ENCODE results near the gene BCCIP. TPM values are rescaled to one million over a fixed set of nuclear protein-coding genes. Genes with fewer than 3 reads are reported as not detected.

BCCIP gene
- total RNA-seq, 4 donors from 2014 or later: 36.8 to 53.2 (median 46.3) TPM

DNA sequence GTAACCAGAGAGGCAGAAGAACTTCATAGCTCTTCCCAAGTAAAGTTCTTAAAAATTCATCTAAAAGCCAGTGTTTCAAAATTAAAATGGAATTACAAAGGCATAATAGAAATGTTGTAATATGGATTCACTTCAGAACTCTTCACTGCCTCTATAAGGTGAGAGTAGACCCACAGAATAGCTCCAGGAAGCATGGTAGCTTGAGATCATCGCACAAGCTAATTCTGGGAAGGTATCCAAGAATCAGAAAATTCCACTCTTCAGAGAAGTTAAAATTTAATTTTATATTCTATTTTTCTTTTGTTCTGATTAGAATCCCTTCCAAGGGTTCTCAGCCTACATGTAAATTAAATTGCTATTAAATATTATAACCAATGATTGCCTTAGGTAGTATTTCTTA lies 59.2 kb downstream of the BCCIP start:
- Histone ChIP-seq H3K27me3 (no peaks in the 10 kb centered on the region), H3K9me3 (no peaks in the 10 kb centered on the region), H3K36me3 (peaks cover 0 to 33% (median 7%) of the 10 kb centered on the region in 4 donors), H3K27ac (replicated peaks in 1 of 4) (no peak overlapping the region), H3K4me3 (no peak overlapping the region), H3K4me1 (peaks cover 0 to 3% (median 0%) of the 10 kb centered on the region in 4 donors)
- no peak for TF ChIP-seq EP300 (IDR thresholded peaks at IDR 0.05)
- TF ChIP-seq CTCF (IDR thresholded peaks at IDR 0.05): no peak
- no peak for TF ChIP-seq POLR2AphosphoS5 (IDR thresholded peaks at IDR 0.05)
- no peak for TF ChIP-seq POLR2A (IDR thresholded peaks at IDR 0.05; ENCODE audit: low read depth)
- no peak for DNase-seq (ENCODE audit: extremely low spot score)
- 79% methylated on average over 1 of the region's 1 CpG for WGBS
- intact Hi-C loops (cut with DNase I): no loop called here

DNA sequence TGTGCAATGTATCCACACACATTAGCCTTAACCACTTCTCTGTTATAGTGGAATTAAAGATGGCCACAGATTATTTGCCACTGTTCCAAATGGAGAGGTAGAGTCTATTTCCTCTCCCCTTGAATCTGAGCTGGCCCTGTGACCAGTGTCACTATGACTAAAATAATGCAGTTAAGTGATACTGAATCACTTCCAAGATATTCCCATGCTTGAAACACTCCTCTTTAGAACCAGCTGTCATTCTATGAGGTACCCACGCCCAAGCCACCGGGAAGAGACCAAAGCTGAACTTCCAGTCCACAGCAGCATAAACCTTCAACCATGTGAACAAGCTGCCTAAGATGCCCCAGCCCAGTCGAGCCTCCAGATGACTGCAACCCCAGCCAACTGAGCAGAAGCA lies 59.9 kb downstream of the BCCIP start:
- Histone ChIP-seq H3K4me3 (no peak overlapping the region), H3K27ac (replicated peaks in 1 of 4) (no peak overlapping the region), H3K4me1 (peaks cover 0 to 3% (median 0%) of the 10 kb centered on the region in 4 donors), H3K9me3 (no peaks in the 10 kb centered on the region), H3K36me3 (peaks cover 0 to 32% (median 7%) of the 10 kb centered on the region in 4 donors), H3K27me3 (no peaks in the 10 kb centered on the region)
- no peak for DNase-seq (ENCODE audit: extremely low spot score)
- no peak for TF ChIP-seq POLR2A (IDR thresholded peaks at IDR 0.05; ENCODE audit: low read depth)
- TF ChIP-seq EP300 (IDR thresholded peaks at IDR 0.05): no peak
- intact Hi-C loops (cut with DNase I): no loop called here
- 100% methylated on average over 2 of the region's 3 CpGs for WGBS

Small RNAs within 50 kb of the gene (small RNA-seq; reads per million reads assigned to genes)
- gene MIR4484 (0 reads per million in 3 donors), gene RF00017 (0 reads per million in 3 donors)

Other genes starting within 250 kb of the BCCIP start
- not detected for gene TEX36, start 140.4 kb upstream of the BCCIP start, total RNA-seq
- gene EDRF1, start 103.8 kb upstream of the BCCIP start, total RNA-seq: 10 to 100 TPM in 3 of 4 donors, 1 to 10 TPM in 1; 9.9 to 17.4 (median 13.3) TPM
- gene MMP21, start 47.7 kb upstream of the BCCIP start, total RNA-seq: not detected
- 10 to 100 TPM; 29.7 to 46.5 (median 36.4) TPM for gene UROS, start 288 bp upstream of the BCCIP start, total RNA-seq
- 10 to 100 TPM; 22.4 to 26.2 (median 25.0) TPM for gene DHX32, start 57.7 kb downstream of the BCCIP start, total RNA-seq
- 1 to 10 TPM in 2 of 4 donors, under 1 TPM in 2; 0.50 to 2.6 (median 1.4) TPM for gene FANK1, start 73.0 kb downstream of the BCCIP start, total RNA-seq

All from esophagus muscularis mucosa (tissue), 4 donors.